HG03280 (cell line): ENCODE results near the gene NXPE1.
"Not testable (repeated sequence)": the region's sequence is repeated elsewhere in the genome, so short reads cannot be mapped to it uniquely, and the experiment has no call there.

Source experiments
- ATAC-seq: cut with Tn5 transposase; IDR thresholded peaks from one replicate; pipeline ENCODE4 v1.9.1; 2021; ENCODE audit warnings: mild to moderate bottlenecking, moderate library complexity; ENCODE audit not compliant: unreplicated experiment

Gene NXPE1

DNA sequence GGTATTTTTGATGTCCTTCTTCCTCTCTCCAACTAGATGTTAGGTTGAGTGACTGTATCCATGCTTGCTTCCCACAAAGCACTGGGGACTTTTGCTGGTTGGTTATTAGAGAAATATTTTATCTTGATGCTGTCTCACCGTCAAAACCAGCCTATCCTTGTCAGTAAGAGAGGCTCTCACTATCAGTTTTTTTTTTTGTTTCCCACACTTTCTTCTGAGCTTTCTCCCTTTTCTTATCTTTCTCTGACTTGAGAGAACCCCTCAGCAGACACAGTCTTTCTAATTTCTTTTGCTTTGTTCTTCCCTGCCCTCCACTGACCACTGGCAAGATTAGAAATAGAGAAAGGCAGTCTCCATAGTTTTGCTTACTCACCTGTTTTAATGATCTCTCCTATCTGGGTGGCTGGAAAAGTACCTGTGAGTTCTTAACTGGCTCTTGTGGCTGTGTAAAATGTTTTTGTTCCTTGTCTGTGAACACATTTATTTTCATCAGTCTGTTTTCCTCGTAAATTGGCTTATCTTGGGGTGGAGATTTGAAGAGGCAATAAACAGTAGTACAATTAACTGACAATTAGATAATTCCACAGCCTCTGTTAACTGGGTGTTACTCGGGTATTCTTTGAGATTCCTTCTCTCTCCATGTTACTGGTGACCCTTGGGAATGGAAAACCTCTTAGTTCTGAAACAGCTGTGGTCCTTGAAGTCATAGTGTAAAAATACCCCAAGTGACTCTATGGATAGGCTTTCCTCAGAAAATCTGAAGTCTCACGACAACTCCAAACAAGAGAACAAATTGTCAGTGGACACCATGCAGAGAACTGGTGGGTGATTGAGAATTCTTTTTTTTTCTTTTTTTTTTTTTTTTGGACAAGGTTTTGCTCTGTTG is at the start of gene NXPE1:
NXPE1 (minus strand) TSS at position 457 of the 886 bp plus-strand sequence. CDS start 8,680 bp downstream, outside the sequence.
- no peak for ATAC-seq

- ATAC-seq, result no peak
These were observed 49.7 kb upstream of the NXPE1 start for GRCh38 chr11:114609429-114609828.

GRCh38 chr11:114608605-114609004 is 48.9 kb upstream of the NXPE1 start:
- ATAC-seq, result not testable (repeated sequence)

DNA sequence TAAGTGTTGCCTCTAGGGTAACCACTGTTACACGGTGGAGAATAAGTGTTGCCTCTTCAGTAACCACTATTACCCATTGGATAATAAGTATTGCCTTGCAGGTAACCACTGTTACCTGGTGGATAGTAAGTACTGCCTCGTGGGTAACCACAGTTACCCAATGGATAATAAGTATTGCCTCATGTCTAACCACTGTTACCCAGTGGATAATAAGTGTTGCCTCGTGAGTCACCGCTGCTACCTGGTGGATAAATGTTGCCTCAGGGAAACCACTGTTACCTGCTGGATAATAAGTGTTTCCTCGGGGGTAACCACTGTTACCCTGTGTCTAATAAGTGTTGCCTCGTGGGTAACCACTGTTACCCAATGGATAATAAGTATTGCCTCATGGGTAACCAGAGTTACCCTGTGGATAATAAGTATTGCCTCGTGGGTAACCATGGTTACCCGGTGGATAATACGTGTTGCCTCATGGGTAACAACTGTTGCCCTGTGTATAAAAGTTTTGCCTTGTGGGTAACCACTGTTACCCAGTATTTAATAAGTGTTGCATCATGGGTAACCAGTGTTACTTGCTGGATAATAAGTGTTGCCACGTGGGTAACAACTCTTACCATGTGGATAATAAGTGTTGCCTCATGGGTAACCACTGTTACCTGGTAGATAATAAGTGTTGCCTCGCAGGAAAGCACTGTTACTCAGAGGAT is 48.2 kb upstream of the NXPE1 start:
- ATAC-seq, result no peak

DNA sequence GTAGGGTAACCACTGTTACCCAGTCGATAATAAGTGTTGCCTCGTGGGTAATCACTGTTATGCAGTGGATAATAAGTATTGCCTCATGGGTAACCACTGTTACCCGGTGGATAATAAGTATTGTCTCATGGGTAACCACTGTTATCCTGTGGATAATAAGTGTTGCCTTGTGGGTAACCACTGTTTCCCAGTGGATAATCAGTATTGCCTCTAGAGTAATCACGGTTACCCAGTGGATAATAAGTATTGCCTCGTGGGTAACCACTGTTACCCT is 47.1 kb upstream of the NXPE1 start:
- not testable (repeated sequence) for ATAC-seq

DNA sequence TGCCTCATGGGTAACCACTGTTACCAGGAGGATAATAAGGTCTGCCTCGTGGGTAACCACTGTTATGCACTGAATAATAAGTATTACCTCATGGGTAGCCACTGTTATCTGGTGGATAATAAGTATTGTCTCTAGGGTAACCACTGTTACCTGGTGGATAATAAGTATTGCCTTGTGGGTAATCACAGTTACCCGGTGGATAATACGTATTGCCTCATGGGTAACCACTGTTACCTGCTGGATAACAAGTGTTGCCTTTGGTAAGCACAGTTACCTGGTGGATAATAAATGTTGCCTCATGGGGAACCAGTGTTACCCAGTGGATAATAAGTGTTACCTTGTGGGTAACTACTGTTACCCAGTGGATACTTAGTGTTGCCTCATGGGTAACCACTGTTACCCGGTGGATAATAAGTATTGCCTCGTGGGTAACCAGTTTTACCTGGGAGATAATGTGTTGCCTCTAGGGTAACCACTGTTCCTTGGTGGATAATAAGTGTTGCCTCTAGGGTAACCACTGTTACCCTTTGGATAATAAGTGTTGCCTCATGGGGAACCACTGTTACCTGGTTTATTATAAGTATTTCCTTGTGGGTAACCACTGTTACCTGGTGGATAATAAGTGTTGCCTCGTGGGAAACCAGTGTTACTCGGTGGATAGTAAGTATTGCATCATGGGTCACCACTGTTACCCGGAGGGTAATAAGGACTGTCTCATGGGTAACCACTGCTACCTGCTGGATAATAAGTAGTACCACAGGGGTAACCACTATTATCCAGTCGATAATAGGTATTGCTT is 46.5 kb upstream of the NXPE1 start:
- ATAC-seq, result no peak

- no peak for ATAC-seq
These were observed 45.7 kb upstream of the NXPE1 start for GRCh38 chr11:114605370-114605769.

DNA sequence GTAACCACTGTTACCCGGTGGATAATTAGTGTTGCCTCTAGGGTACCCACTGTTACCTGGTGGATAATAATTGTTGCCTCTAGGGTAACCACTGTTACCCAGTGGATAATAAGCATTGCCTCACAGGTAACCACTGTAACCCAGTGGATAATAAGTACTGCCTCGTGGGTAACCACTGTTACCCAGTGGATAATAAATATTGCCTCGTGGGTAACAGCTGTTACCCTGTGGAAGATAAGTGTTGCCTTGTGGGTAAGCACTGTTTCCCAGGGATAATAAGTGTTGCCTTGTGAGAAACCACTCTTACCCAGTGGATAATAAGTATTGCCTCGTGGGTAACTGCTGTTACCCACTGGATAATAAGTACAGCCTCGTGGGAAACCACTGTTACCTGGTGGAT is 45.2 kb upstream of the NXPE1 start:
- ATAC-seq, result no peak

- no peak for ATAC-seq
These were observed 44.6 kb upstream of the NXPE1 start for GRCh38 chr11:114604179-114604813.

- ATAC-seq, result not testable (repeated sequence)
These were observed 43.5 kb upstream of the NXPE1 start for GRCh38 chr11:114603151-114603550.

DNA sequence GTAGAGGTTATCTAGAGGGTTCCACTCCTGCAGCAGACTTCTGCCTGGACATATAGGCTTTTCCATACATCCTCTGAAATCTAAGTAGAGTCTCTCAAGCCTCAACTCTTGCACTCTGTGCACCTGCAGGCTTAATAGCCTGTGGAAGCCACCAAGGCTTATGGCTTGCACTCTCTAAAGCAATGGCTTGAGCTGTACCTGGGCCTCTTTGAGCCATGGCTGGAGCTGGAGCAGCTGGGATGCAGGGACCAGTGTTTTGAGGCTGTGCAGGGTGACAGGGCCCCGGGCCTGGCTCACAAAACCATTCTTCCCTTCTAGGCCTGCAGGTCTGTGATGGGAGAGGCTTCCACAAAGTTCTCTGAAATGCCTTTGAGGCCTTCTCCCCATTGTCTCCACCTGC is 38.8 kb upstream of the NXPE1 start:
- ATAC-seq, result no peak

DNA sequence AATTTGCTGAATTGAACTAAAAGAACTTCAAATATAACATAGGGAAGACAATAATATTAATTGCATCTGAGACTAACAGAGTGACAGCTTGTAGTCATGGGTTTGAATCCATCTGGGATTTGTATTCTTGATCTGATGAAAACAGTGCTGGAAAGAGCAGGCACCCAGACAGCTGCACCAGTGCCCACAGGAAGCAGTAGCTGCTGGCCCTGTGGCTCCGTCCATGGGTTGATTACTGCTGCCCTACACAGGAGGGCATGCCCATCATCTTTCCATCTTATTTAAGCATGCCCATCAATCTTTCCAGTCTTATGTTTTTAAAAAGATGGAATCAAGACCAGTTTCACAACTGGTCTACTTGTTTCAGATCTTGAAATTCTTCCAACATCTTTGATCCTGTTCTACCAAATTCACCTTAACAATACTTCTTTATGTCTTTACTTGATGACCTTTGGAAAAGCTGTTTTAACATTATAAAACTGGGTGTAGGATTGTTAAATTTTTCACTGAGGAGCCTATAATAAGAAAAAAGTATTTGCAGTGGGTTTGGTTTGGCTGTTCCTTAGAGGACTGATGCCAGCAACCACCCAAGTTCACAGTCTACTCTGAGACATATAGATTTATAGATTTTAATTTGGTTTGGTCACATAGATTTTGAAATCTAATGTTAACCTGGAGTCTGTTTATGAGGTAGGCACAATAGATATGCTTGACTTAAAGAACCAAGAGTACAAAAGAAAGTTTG is 36.7 kb upstream of the NXPE1 start:
- no peak for ATAC-seq

GRCh38 chr11:114595571-114595970 is 35.9 kb upstream of the NXPE1 start, which contains the start of gene NXPE4:
NXPE4 (minus strand) TSS chr11:114595786; CDS start chr11:114594759, 1,027 bp downstream.
- ATAC-seq, result no peak

GRCh38 chr11:114594703-114595102 is 35.0 kb upstream of the NXPE1 start:
- no peak for ATAC-seq

- ATAC-seq, result no peak
These were observed 27.8 kb upstream of the NXPE1 start for GRCh38 chr11:114587398-114587953.

GRCh38 chr11:114586797-114587196 is 27.1 kb upstream of the NXPE1 start:
- no peak for ATAC-seq

DNA sequence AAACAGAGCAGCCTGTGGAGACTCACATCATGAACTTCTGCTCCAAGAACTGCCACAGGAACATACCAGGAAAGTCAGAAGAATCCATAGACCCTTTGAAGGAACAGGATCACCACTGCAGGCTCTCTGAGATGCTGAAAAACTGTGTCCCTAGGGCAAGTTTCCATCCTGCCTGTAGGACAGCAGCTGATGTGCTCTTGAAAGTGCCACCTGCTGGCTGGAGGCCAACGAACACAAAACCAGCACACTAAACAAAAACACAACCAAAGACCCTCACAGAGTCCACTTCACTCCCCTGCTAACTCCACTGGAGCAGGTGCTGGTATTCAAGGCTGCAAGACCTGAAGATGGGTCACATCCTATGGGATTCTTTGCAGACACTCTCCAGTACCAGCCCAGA is 12.0 kb upstream of the NXPE1 start:
- ATAC-seq, result no peak

DNA sequence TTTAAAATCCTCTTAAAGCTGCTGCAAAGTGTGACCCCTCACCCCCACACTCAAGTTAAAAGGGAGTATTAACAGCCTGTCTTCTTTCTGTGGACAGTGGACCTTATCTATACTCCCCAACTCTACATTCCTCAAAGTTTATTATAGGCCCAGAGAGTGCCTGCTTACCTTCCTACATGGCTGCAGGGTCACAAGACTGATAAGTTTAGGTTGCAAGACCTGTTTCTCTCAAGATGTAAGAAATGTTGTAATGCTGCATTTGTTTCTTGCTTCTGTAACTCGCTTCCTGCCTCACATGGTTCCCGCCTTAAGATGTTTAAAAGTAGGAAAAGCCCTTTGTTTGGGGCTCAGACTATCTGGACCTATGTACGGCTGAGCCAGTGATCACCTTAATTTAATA is 10.1 kb upstream of the NXPE1 start:
- ATAC-seq, result no peak

GRCh38 chr11:114566276-114566675 is 6.6 kb upstream of the NXPE1 start:
- no peak for ATAC-seq

DNA sequence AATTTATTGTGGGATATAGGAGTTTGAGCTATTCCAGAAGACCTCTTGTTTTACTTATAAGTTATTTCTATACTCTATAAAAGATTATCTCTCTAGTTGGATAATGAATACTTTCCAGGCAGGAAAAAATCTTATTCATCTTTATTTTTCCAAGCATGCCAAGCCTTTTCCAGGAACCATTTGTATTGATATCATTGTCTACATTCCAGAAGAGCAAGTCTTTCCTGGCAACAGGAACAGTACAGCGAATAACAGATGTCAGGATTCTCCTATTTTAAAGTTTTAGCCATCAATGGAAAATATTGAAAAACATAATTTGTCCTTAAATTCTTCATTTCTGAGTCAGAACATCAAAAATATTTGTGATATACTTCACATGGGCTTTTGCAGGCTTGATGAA is 5.2 kb upstream of the NXPE1 start:
- no peak for ATAC-seq
